Nasal cavity respiratory epithelium epithelial cell of viscerocranial mucosa (primary cell): ENCODE data around the gene PRKCA. TPM values are rescaled to one million over a fixed set of nuclear protein-coding genes. Genes with fewer than 3 reads are reported as not detected.

ENCODE experiments used
- total RNA-seq: library from RNA; depleted of rRNA; stranded (reverse); fragments of >200 nt; gene quantifications from 2 replicates; pipeline ENCODE4 v1.2.3, GENCODE V29; 2014

PRKCA gene
- total RNA-seq, result 1.4 and 3.5 TPM in 2 replicates

DNA sequence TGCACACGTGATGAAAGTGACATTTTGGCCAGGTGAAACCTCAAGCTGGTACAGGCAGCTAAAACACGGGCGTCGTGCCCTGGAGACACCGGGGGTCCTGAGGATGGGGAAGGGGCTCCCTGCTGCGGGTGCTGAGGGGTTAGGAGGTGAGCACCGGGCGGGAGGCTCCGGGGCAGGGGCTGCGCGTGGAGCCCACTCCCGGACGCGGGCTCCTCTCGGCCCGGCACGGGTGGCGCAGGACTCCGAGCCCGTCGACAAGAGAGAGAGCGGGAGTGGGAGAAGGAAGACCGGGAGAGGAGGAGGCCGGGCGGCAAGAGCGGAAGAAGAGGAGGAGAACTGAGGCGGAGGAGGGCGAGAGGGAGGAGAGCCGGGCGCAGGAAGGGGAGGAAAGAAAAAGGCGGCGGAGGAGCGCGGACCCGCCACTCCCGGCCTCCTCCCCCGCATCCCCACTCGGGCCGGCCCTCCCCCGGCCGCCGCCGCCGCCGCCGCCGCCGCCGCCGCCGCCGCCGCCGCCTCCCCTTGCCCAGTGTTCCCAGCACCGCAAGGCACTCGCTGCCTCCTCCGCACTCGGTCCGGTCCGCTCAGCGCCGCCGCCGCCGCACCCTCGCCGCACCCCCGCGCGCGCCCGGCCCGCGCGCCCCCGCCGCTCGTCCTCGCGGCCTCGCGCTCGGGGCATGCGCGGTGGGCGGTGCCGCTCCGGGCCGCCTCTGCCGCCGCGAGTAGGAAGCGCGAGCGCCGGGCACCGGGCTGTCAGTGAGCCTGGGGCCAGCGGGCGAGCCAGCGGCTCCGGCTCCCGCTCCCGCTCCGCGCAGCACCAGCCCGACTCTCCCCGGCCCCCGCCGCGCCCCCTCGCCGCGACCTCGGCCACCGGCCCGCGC is at the start of gene PRKCA:
TSS of gene PRKCA (plus strand) at position 750 of the 878 bp plus-strand sequence.

GRCh38 chr17:66834919-66835454 is 532.6 kb downstream of the PRKCA start, which contains the start of gene CACNG5:
TSS of gene CACNG5 (plus strand) at chr17:66835117. CDS start at chr17:66877333, 42,216 bp downstream.

Other genes starting within 250 kb of the PRKCA start
- gene CEP112, start 110.5 kb upstream of the PRKCA start, total RNA-seq, result 2.1 and 5.5 TPM in 2 replicates
- not detected in 2 replicates for gene APOH, start 73.2 kb upstream of the PRKCA start, total RNA-seq